Activated CD4-positive, alpha-beta T cell treated with anti-CD3 and anti-CD28 coated beads, Interleukin-2, Interleukin-4, amounts not matched to agents 100 ng/mL and 50 ng/mL, durations not matched to agents 16 hours and 8 hours (primary cell): Measurements from ENCODE around the gene SPAG4.

Experiments
- DNase-seq: peaks from one replicate; pipeline ENCODE4 v3.0.0-alpha.2; 2020; ENCODE audit warnings: low spot score

SPAG4 gene

GRCh38 chr20:35654415-35654814 lies 38.8 kb downstream of the SPAG4 start:
- DNase-seq, result no peak

- DNase-seq, result no peak
Observed at GRCh38 chr20:35657271-35657670, 41.6 kb downstream of the SPAG4 start.

GRCh38 chr20:35660122-35660937 lies 44.7 kb downstream of the SPAG4 start:
- DNase-seq, result peak; percentile 32

- peak; percentile 44 for DNase-seq
Observed at GRCh38 chr20:35661053-35661452, 45.4 kb downstream of the SPAG4 start.

- no peak for DNase-seq
Observed at GRCh38 chr20:35661908-35662307, 46.3 kb downstream of the SPAG4 start.

GRCh38 chr20:35662551-35662950 lies 46.9 kb downstream of the SPAG4 start:
- peak; percentile 40 for DNase-seq

GRCh38 chr20:35663516-35664465 lies 48.2 kb downstream of the SPAG4 start:
- peak; percentile 58 for DNase-seq

GRCh38 chr20:35664466-35665206 lies 49.0 kb downstream of the SPAG4 start, which contains the start of the genes CPNE1 and RBM12:
TSS of gene CPNE1 (minus strand) at chr20:35664900. CDS start at chr20:35632923, 31,977 bp downstream.
TSS of gene RBM12 (minus strand) at chr20:35664900. CDS start at chr20:35655322, 9,578 bp downstream.
- peak; percentile 95 for DNase-seq

GRCh38 chr20:35665949-35666288 lies 50.3 kb downstream of the SPAG4 start:
- DNase-seq, result no peak

- no peak for DNase-seq
Observed at GRCh38 chr20:35669221-35669620, 53.6 kb downstream of the SPAG4 start.

GRCh38 chr20:35669681-35670080 lies 54.1 kb downstream of the SPAG4 start:
- no peak for DNase-seq
